SK-N-SH treated with all-trans-retinoic acid at 6 μM for 48 hours (cell line): ENCODE data around the gene KLK8.
"Not testable (repeated sequence)": the region's sequence is repeated elsewhere in the genome, so short reads cannot be mapped to it uniquely, and the experiment has no call there.

ENCODE experiments used
- ATAC-seq: fragments of 200-7000 bp; cut with Tn5 transposase; 3 replicates; pipeline ENCODE4 v1.9.1; 2020; ENCODE audit warnings: mild to moderate bottlenecking, moderate library complexity
- ARNTL ChIP-seq: fragments of 450-650 bp; formaldehyde crosslinking; IDR thresholded peaks from 2 replicates; pipeline ENCODE4 v1.5.0; 2020; ENCODE audit warnings: low read depth, mild to moderate bottlenecking, moderate library complexity, borderline replicate concordance
- BACH2 ChIP-seq: fragments of 250-450 bp; sonication (Bioruptor Pico); IDR thresholded peaks from 2 replicates; pipeline ENCODE4 v1.9.0; 2021; ENCODE audit warnings: mild to moderate bottlenecking, borderline replicate concordance
- CSDC2 ChIP-seq: fragments of 250-450 bp; sonication (Bioruptor Pico); IDR thresholded peaks from 2 replicates; pipeline ENCODE4 v1.5.0; 2020; ENCODE audit warnings: mild to moderate bottlenecking, moderate library complexity
- ESRRG ChIP-seq: fragments of 250-450 bp; sonication (Bioruptor Pico); IDR thresholded peaks from 2 replicates; pipeline ENCODE4 v1.6.1; 2021; ENCODE audit warnings: mild to moderate bottlenecking
- GLIS3 ChIP-seq: fragments of 250-450 bp; sonication (Bioruptor Pico); IDR thresholded peaks from 2 replicates; pipeline ENCODE4 v1.5.0; 2020; ENCODE audit warnings: mild to moderate bottlenecking, moderate library complexity
- ISL1 ChIP-seq: fragments of 250-450 bp; sonication (Bioruptor Pico); IDR thresholded peaks from 2 replicates; pipeline ENCODE4 v2.1.2; 2022; ENCODE audit warnings: mild to moderate bottlenecking, moderate library complexity
- OSR1 ChIP-seq: fragments of 250-450 bp; sonication (Bioruptor Pico); IDR thresholded peaks from 2 replicates; pipeline ENCODE4 v1.8.0; 2022; ENCODE audit warnings: moderate library complexity, mild to moderate bottlenecking, inconsistent platforms
- PPARA ChIP-seq: fragments of 250-450 bp; sonication (Bioruptor Pico); IDR thresholded peaks from 2 replicates; pipeline ENCODE4 v1.5.0; 2020; ENCODE audit warnings: mild to moderate bottlenecking, borderline replicate concordance
- RARB ChIP-seq: fragments of 250-450 bp; sonication (Bioruptor Pico); IDR thresholded peaks from 2 replicates; pipeline ENCODE4 v1.8.0; 2021; ENCODE audit warnings: mild to moderate bottlenecking, moderate library complexity
- SNAI2 ChIP-seq: fragments of 250-450 bp; sonication (Bioruptor Pico); IDR thresholded peaks from 2 replicates; pipeline ENCODE4 v1.5.0; 2020; ENCODE audit warnings: mild to moderate bottlenecking, moderate library complexity
- TCF4 ChIP-seq: fragments of 250-450 bp; sonication (Bioruptor Pico); IDR thresholded peaks from 2 replicates; pipeline ENCODE4 v1.8.0; 2021; ENCODE audit warnings: mild to moderate bottlenecking, moderate library complexity, borderline replicate concordance
- TOX ChIP-seq: fragments of 250-450 bp; sonication (Bioruptor Pico); IDR thresholded peaks from 2 replicates; pipeline ENCODE4 v1.8.0; 2021; ENCODE audit warnings: mild to moderate bottlenecking, moderate library complexity, borderline replicate concordance
- ZC3H10 ChIP-seq: fragments of 250-450 bp; sonication (Bioruptor Pico); IDR thresholded peaks from 2 replicates; pipeline ENCODE4 v1.5.1; 2021; ENCODE audit warnings: mild to moderate bottlenecking, moderate library complexity
- ZFP3 ChIP-seq: fragments of 250-450 bp; sonication (Bioruptor Pico); IDR thresholded peaks from 2 replicates; pipeline ENCODE4 v1.5.0; 2020; ENCODE audit warnings: mild to moderate bottlenecking, moderate library complexity
- ZNF565 ChIP-seq: fragments of 450-650 bp; formaldehyde crosslinking; conservative IDR thresholded peaks from 2 replicates; pipeline ENCODE4 v1.5.0; 2020; ENCODE audit warnings: low read depth, mild to moderate bottlenecking, moderate library complexity
- ZNF70 ChIP-seq: fragments of 450-650 bp; formaldehyde crosslinking; IDR thresholded peaks from 2 replicates; pipeline ENCODE4 v1.5.0; 2020; ENCODE audit warnings: mild to moderate bottlenecking, moderate library complexity
- TF ChIP-seq, protein P1 (sequence below): fragments of 250-450 bp; sonication (Bioruptor Pico); IDR thresholded peaks from 2 replicates; pipeline ENCODE4 v1.8.0; 2020; ENCODE audit warnings: mild to moderate bottlenecking, moderate library complexity, borderline replicate concordance
- TF ChIP-seq, protein P2 (sequence below): fragments of 250-450 bp; sonication (Bioruptor Pico); IDR thresholded peaks from 2 replicates; pipeline ENCODE4 v1.5.1; 2021; ENCODE audit warnings: mild to moderate bottlenecking, moderate library complexity
- TF ChIP-seq, protein P3 (sequence below): fragments of 250-450 bp; sonication (Bioruptor Pico); IDR thresholded peaks from 2 replicates; pipeline ENCODE4 v1.8.0; 2021; ENCODE audit warnings: low read depth, mild to moderate bottlenecking, moderate library complexity, borderline replicate concordance
- TF ChIP-seq, protein P4 (sequence below): fragments of 250-450 bp; sonication (Bioruptor Pico); IDR thresholded peaks from 2 replicates; pipeline ENCODE4 v1.5.1; 2020; ENCODE audit warnings: low read depth, mild to moderate bottlenecking, moderate library complexity

Gene KLK8

DNA sequence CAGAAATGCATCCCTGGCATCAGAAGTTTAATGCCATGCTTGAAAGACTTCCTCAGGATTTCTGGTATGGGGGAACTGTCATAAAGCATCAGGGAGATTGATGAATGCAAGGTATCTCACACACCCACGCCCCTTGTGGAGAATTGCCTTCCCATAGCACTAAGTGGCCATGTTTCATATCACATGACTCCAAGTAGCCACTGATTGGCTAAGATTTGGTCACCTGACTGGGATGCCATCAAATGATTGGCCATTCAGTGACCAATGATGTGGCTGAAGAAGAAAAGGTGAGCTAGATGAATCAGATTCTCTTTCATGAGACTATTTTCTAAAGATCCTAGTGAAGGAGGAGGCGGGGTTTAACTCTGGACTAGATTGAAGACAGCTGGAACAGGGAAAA, 7.3 kb downstream of the KLK8 start (continued):
- TF ChIP-seq, protein P1, sequence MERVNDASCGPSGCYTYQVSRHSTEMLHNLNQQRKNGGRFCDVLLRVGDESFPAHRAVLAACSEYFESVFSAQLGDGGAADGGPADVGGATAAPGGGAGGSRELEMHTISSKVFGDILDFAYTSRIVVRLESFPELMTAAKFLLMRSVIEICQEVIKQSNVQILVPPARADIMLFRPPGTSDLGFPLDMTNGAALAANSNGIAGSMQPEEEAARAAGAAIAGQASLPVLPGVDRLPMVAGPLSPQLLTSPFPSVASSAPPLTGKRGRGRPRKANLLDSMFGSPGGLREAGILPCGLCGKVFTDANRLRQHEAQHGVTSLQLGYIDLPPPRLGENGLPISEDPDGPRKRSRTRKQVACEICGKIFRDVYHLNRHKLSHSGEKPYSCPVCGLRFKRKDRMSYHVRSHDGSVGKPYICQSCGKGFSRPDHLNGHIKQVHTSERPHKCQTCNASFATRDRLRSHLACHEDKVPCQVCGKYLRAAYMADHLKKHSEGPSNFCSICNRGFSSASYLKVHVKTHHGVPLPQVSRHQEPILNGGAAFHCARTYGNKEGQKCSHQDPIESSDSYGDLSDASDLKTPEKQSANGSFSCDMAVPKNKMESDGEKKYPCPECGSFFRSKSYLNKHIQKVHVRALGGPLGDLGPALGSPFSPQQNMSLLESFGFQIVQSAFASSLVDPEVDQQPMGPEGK (CRISPR knock-in tag), result no peak
- no peak for TF ChIP-seq ZNF70
- no peak for TF ChIP-seq TOX (CRISPR knock-in tag)
- TF ChIP-seq SNAI2 (CRISPR knock-in tag), result no peak
- TF ChIP-seq, all 23 proteins: peak for 0

DNA sequence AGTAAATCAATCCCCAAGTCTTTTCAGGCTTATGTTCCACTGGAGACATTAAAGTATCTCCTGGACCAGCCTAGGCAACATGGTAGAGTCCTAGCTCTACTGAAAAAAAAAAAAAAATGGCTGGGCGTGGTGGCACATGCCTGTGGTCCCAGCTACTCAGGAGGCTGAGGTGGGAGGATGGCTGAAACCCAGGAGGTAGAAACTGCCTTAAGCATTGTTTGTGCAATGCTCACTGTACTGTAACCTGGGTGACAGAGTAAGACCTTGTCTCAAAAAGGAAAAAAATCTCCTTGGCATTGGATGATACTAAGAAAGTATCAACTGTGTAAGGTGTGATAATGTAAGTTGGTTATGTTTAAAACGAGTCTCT, 8.8 kb downstream of the KLK8 start:
- no peak for TF ChIP-seq ZFP3 (CRISPR knock-in tag)
- no peak for TF ChIP-seq CSDC2
- TF ChIP-seq ESRRG, result no peak
- TF ChIP-seq TOX (CRISPR knock-in tag), result no peak
- TF ChIP-seq, protein P2, sequence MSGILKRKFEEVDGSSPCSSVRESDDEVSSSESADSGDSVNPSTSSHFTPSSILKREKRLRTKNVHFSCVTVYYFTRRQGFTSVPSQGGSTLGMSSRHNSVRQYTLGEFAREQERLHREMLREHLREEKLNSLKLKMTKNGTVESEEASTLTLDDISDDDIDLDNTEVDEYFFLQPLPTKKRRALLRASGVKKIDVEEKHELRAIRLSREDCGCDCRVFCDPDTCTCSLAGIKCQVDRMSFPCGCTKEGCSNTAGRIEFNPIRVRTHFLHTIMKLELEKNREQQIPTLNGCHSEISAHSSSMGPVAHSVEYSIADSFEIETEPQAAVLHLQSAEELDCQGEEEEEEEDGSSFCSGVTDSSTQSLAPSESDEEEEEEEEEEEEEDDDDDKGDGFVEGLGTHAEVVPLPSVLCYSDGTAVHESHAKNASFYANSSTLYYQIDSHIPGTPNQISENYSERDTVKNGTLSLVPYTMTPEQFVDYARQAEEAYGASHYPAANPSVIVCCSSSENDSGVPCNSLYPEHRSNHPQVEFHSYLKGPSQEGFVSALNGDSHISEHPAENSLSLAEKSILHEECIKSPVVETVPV (CRISPR knock-in tag), result no peak
- TF ChIP-seq RARB (CRISPR knock-in tag), result no peak
- TF ChIP-seq OSR1 (CRISPR knock-in tag), result no peak
- no peak for TF ChIP-seq ISL1
- TF ChIP-seq BACH2 (CRISPR knock-in tag), result no peak
- TF ChIP-seq, protein P1 (CRISPR knock-in tag), result no peak
- no peak for TF ChIP-seq ZNF70
- no peak for TF ChIP-seq TCF4 (CRISPR knock-in tag)
- TF ChIP-seq, protein P3, sequence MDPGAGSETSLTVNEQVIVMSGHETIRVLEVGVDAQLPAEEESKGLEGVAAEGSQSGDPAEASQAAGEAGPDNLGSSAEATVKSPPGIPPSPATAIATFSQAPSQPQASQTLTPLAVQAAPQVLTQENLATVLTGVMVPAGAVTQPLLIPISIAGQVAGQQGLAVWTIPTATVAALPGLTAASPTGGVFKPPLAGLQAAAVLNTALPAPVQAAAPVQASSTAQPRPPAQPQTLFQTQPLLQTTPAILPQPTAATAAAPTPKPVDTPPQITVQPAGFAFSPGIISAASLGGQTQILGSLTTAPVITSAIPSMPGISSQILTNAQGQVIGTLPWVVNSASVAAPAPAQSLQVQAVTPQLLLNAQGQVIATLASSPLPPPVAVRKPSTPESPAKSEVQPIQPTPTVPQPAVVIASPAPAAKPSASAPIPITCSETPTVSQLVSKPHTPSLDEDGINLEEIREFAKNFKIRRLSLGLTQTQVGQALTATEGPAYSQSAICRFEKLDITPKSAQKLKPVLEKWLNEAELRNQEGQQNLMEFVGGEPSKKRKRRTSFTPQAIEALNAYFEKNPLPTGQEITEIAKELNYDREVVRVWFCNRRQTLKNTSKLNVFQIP (CRISPR knock-in tag), result no peak
- TF ChIP-seq ZC3H10 (CRISPR knock-in tag), result no peak
- TF ChIP-seq SNAI2 (CRISPR knock-in tag), result no peak
- TF ChIP-seq ZNF565, result no peak
- ATAC-seq, result no peak

DNA sequence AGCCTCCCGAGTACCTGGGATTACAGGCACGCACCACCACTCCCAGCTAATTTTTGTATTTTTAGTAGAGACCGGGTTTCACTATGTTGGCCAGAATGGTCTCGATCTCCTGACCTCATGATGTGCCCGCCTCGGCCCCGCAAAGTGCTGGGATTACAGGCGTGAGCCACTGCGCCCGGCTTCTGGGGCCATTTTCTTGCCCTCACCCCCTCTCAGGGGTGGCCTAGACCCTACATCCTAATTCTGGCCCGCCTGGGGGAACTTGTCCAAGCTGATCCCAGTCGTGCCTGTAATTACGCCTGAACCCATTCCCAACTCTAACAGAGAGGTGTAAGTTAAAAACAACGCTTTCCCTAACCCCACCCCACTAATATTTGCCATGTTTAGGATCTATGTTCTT, 17.0 kb downstream of the KLK8 start:
- ATAC-seq, result not testable (repeated sequence)

DNA sequence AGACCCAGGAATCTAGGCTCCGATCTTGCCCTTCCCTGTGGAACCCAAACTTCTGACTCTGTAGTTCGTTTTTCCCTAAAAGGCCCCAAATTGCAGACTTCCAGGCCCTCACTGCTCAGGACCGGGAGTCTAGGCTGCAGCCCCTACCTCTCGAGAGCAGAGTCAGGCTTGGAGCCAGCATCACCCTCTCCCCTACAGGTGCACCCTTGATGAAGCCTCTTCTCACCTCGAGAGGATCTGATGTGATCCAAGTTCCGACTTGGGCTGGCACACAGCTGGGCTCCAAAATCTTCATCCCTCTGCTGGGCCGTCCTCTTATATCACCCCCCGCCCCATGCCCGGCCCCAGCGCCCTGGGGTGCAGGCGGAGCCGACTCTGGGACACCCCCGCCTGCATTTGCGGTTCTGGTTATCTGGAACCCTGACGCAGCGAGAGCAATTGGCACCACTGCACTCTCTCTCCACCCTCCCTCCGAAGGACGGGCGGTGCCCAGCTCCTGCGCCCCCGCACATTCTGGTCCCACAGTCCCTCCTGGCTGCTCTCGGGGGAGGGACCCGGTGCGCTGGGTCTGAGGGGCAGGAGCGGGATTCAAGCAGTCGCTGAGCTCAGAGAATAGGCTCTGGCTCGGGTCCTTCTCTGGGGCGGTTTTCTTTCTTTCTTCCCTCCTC, 17.6 kb downstream of the KLK8 start, which contains the start of gene KLK7:
KLK7 (minus strand) TSS at position 293 of the 668 bp plus-strand sequence. CDS start 1,518 bp downstream, outside the sequence.
- no peak for TF ChIP-seq TCF4 (CRISPR knock-in tag)
- TF ChIP-seq BACH2 (CRISPR knock-in tag), result no peak
- no peak for TF ChIP-seq GLIS3
- TF ChIP-seq, protein P2 (CRISPR knock-in tag), result no peak
- TF ChIP-seq ZC3H10 (CRISPR knock-in tag), result no peak
- TF ChIP-seq SNAI2 (CRISPR knock-in tag), result no peak
- TF ChIP-seq PPARA, result no peak
- no peak for TF ChIP-seq ARNTL (CRISPR knock-in tag)
- TF ChIP-seq, protein P4, sequence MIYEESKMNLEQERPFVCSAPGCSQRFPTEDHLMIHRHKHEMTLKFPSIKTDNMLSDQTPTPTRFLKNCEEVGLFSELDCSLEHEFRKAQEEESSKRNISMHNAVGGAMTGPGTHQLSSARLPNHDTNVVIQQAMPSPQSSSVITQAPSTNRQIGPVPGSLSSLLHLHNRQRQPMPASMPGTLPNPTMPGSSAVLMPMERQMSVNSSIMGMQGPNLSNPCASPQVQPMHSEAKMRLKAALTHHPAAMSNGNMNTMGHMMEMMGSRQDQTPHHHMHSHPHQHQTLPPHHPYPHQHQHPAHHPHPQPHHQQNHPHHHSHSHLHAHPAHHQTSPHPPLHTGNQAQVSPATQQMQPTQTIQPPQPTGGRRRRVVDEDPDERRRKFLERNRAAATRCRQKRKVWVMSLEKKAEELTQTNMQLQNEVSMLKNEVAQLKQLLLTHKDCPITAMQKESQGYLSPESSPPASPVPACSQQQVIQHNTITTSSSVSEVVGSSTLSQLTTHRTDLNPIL (CRISPR knock-in tag), result no peak
- TF ChIP-seq ZNF565, result no peak
- TF ChIP-seq CSDC2, result no peak
- TF ChIP-seq ZNF70, result no peak
- no peak for ATAC-seq
